Measurements from ENCODE around the gene AFF2.
"Not testable (repeated sequence)": the region's sequence is repeated elsewhere in the genome, so short reads cannot be mapped to it uniquely, and the experiment has no call there.

The AFF2 gene

DNA sequence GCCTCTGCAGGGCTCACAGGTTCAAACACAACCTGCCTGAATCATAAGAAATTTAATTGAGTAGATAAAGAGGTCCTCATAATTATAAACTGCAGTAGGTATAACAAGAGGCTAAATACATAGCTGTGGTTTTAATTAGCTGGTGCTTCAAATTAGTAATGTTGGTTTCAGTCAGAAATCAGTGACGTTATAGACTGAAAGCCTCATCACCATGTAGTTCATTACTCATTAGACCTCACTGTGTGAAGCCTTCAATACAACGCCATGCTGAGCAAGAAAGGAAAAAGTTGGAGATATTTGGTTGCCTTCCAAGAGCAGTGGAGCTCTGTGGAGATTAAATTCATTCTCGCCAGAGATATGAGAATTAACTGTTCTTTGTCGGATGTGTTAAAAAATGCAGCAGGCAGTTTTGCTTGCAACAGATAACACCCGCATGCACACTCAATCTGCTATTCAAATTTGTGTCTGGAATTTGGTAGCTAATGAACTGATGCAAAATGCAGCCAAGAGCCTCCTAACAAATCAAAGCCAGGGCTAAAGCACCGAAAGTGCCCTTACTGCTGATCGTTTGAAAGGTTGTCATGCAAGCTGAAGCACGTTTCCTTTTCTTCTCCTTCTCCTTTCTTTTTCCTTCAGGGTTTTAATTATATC, 148.9 kb downstream of the AFF2 start:
- DNase-seq = no peak

DNA sequence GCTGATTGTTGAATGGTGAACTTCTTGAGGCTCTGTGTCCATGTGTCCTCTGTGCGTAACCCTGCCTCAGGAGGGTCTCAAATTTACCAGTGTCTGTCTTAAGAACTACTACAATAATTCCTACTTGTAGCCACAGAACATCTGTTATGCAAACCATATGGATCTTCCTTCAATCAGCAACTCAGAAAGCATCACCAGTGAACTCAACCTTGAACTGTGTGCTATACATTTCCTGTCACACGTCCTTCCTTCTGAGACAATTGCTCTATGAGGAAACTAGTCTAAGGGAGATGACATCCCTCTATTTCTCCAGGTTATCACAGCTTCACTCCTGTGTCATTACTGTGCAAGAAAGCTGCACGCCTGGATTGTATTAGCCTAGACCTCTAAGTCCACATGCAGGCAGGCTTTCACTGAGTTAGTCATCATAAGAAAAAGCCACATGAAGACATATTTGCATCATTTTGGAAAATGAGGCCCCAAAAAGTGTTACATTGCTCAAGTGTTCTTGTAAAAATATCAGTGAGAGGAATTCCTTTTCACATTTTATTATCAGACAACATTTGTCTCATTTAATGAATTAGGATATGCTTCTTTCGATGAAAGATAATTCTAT, 157.8 kb downstream of the AFF2 start:
- no peak for DNase-seq

DNA sequence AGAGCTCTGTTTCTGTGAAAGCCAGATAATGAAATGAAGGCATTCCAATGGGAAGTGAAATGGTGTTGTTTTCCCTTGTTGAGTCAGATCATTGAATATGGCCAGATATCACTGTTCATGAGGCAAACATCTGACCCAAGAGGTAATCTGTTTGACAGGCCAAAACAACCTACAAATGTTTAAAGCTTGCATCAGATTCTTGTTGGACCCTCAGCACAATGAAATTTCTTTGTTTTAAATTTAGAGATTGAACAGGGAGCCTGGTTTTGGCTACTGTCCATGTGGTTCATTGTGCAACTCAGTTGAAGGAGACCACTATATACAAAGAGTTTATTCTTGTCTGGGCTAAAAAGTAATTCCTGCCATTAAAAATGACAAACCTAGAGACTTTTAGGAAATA, 159.1 kb downstream of the AFF2 start:
- DNase-seq = no peak

DNA sequence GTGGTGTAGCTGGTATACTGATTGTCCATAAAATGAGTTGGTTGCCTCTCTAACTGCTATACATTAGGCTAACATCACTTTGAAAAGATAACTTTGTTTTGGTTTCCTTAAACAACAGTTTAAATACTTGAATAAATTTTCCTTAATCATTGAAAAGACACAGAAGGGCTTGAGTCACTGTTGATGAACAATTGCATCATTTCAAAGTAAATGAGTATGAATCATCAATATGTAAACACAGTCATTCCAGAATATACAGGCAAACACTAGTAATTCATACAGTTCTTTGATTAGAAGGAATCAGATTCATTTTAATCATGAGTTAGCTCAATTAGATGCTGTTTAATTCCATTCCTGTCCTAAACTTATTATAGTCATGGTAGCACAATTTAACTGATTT, 160.6 kb downstream of the AFF2 start:
- DNase-seq = no peak

DNA sequence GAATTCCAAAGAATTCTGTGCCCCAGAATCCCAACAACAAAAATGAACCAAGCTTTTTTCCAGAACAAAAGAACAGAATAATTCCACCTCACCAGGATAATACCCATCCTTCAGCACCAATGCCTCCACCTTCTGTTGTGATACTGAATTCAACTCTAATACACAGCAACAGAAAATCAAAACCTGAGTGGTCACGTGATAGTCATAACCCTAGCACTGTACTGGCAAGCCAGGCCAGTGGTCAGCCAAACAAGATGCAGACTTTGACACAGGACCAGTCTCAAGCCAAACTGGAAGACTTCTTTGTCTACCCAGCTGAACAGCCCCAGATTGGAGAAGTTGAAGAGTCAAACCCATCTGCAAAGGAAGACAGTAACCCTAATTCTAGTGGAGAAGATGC, 161.6 kb downstream of the AFF2 start:
- DNase-seq = no peak

DNA sequence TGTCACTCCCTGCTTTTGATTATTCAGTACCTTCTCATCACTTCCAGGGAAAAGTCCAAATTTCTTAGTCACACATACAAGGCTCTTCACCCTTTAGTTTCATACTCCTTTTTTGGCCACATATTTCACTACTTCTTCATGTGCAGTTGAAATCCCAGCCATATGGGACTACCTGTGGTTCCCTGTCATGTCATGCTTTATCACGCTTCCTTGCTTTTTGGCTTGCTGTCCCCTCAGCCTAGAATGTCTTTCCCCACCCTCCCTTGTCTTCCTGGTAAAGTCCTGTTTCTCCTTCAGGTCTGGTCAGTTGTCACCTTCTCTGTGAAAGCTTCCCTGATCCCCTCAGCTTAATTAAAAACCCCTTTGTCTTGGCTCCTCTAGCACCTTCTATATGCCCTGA, 163.8 kb downstream of the AFF2 start:
- no peak for DNase-seq

DNA sequence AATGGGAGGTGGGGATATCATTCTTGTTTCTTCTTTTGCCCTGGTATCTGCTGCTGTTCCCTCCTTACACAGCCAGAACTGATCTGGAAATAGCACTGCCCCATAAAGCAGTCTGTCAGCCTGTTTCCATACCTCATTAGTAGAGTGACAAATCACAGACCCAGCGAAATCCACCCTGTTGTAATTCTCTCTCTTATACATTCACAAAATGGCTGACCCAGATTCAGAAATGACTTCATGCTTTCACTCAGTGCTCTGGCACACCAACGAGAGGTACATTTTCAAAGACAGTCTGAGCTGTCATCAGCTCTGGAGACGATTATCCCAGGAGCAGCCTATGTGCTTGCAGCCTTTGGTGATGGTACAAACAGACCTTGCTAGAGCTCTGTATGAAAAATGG, 164.6 kb downstream of the AFF2 start:
- DNase-seq = no peak

DNA sequence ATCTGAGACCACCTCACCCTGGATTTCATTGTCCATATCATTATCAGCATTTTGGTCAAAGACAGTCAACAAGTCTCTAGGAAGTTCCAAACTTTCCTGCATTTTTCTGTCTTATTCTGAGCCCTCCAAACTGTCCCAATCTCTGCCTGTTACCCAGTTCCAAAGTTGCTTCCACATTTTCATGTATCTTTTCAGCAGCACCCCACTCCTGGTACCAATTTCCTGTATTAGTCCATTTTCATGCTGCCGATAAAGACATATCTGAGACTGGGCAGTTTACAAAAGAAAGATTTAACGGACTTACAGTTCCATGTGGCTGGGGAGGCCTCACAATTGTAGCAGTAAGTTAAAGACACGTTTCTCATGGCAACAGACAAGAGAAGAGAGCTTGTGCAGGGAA, 168.8 kb downstream of the AFF2 start:
- DNase-seq = not testable (repeated sequence)

DNA sequence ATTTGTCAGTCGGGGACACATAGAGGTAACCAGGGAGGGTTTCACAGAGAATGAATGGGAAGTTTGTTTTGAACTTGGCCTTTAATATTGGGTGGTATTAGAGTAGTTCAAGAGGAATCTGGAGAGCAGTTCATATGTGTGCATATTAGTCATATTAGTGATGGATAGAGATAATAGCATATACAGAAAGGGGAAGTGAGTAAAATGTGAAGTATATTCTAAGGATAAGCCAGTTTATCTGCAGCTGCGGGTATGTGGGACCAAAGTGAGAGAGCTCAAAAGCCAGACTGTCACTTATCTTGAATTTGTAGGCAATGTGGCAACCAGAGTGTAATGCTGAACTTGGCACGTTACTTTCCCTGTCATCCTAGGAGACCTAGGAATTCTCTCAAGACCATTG, 169.9 kb downstream of the AFF2 start:
- no peak for DNase-seq

DNA sequence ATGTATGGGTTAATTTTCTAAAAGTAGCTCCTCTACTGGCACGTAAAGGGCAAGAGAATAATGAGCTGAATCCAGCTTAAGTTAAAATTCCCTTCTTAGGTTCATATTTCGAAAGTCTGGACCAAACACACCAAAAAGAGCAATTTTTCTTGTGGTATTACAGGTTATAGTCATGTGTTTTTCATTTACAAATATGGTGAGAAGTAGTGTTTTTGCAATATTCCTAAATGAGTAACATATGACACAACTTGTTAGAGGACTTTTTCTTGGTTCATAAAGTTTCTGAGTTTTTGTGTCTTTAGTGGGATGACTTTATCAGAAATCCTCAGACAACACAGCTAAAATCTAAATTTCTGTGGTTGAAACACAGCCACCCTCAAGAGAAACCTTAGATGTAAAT, 172.1 kb downstream of the AFF2 start:
- no peak for DNase-seq

DNA sequence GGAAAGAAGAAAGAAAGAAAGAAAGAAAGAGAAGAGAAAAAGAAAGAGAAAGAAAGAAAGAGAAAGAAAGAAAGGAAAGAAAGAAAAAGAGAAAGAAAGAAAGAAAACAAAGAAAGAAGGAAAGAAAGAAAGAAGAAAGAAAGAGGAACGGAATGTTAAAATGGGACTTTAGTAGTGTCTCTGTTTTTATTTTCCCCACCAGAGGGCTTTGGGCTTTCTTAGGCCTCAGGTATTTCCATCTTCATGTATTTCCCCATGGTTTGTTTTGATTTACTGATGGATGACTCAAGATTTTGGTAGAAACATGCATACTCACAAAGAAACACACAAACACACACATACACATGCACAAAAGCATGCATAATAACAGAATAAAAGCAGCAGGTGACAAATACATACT, 181.2 kb downstream of the AFF2 start:
- DNase-seq = no peak

DNA sequence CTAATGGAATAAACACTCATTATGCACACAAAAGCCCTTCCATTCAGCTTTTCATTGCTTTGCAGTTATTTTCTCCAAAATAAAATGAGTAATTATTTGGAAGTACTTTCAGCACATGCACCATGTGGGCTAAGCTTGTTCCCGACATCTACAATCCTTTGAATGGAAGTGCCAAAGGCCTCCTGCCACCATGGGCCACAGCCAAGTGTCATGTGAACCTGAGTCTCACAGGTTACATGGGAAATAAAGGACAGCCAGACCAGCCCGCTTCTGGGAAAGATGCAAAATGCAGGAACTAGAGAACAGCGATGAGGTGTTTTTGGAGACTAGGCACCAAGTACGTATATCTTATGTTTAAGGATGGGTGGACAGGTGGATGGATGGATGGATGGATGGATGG, 181.8 kb downstream of the AFF2 start:
- no peak for DNase-seq

DNA sequence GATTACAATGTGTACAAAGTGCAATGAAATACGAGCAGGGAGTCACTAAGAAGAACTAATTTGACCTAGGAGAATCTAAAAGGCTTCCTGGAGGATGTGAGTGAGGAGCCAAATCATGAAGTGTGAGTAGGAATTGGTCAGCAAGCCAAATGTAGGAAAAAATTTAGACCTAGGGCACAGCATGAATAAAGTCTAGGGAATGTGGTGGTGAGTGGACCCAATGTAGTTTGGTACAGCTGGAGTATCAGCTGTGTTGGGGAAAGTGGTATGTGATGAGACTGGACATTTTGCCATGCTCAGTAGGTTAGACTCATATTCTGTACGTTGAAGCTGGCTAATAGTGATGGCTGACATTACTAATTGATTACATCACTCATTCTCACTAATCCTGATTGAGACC, 191.0 kb downstream of the AFF2 start:
- no peak for DNase-seq

DNA sequence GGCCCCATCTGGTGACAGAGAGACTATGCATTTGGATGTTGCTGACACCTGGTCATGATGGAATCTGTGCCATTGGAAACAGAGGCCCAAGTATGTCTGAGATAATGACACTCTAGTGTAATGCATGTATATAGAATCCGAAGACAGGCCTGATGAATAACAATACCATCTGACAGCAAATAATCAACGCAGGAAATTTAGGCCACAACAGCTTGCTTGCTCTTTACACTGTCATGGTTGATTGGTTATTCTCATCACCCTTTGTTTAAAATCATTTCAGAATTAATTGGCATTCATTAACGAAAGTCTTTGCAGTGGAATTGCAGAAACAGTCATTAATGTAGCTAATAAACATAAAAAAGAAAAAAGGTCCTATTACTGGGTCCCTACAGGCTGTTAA, 194.8 kb downstream of the AFF2 start:
- no peak for DNase-seq

DNA sequence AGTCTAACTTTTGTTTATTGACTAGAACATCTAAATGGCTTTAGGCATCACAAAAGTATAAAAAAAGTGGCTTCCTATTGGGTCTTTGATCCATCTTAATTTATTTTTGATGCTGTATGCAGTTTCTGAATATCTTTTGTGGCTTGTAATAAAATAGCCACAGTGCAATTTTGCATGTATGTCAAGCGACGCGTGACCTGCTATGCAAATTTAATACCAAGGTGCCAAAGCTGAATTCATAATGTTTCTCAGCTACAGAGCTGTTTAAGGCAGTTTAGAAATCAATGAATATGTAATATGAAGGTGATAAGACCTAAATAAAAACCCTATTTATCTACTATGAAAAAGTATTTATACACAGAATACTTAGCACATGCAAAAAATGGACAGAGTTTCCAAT, 197.8 kb downstream of the AFF2 start:
- DNase-seq = no peak

DNA sequence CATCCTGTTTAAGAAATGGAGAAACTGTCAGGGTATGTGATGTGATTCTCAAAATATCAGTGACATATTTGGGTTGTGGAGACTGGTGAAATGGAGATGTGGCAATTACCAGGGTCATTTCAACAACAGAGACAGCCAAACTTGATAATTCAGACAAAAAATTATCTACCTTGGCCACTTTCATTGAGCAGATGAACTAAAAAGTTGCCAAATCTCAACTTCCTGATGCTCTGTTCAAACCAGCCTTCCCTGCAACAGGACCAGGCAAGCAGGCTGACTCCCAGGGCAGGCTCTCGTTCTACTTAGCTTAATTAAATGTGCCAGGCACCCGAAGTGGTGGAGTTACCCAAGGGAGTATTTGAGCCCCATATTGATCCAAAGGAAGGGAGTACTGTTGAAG, 199.6 kb downstream of the AFF2 start:
- DNase-seq = no peak

DNA sequence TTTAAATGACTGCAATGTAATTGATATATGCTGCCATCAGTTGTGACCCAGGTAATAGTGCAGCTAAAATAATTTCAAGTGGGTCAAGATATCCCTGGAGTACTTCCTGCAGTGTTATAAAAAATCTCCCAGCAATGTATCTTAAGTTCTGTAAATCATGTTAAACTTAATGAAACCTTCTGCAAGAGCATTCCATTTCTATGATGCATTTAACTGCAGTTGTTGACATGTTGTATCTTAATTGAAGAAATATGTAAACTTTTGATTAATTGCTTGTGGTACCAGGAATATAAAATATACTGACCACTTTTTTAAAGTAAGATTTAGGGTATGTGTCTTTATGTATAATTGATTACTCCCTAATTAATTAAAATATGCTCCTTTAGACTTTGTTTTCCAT, 213.6 kb downstream of the AFF2 start:
- no peak for DNase-seq

DNA sequence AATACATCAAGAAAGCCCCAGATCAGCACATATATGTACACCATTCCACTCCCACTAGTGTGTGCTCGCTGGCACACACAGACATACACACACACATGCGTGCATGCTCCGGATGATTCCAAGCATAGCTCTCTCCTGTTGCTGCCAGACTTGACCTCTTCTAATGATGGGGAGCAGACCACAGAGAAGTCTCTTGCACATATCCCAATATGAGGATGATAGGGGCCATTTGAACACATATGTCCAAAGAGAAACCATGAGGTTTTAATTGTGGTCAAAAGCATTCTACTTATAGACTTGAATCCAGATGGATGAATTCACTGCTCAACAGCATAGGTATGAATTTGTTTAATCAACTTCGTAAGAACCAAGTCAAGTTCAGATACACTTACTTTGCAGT, 214.9 kb downstream of the AFF2 start:
- no peak for DNase-seq

DNA sequence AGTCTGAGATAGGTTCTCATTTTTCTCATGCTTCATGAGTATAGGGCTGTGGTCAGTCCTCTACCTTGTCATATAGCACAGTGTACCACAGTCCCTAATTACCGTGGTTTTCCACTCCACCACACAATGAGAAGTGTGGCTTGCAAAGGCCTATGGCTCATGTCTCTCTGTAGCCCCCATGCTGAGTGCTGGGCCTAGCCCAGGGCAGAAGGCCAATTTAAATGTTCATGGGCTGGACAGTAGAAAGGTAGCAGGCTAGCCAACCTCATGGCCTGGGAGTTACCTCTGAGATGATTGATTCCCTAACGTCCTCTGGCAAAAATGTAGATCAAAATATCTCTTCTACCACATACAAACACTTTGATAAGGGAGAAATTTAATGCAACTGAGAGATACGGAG, 222.5 kb downstream of the AFF2 start:
- no peak for DNase-seq

DNA sequence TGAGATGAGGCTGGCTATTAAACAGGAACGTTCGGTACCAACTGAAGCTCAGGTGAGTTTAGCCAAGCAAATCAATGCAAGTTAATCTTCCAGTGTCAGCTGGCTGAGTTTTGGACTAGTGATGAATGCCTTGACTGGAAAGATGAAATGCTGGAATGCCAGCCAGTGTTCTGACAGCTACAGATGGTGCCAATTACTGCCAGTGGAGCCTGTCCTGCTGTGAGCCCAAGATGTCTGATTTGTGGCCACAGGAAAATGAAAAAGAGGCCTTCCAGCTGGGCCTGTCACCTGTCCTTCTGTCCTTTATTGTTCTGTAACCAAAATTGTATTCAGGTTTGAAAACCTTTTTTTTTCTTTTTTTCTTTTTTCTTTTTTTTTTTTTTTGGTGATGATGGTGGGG, 223.1 kb downstream of the AFF2 start:
- no peak for DNase-seq

DNA sequence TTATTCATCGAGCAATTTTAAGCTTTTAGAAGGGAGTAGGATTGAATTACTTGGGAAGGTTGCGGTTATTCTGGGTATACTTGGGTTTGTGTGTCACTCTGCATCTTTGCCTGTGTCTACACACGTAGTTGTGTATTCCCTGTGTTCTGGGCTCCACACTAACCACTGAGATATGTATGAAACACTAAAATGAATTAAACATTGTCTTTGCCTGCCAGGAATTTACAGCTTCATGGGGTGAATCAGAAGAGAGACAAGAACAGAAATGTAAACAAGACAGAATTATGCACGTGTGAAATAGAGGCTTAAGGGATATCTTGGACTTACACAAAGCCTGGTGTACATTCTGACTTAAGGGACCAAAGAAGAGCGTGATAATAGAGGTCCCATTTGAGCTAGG, 228.5 kb downstream of the AFF2 start:
- no peak for DNase-seq

DNA sequence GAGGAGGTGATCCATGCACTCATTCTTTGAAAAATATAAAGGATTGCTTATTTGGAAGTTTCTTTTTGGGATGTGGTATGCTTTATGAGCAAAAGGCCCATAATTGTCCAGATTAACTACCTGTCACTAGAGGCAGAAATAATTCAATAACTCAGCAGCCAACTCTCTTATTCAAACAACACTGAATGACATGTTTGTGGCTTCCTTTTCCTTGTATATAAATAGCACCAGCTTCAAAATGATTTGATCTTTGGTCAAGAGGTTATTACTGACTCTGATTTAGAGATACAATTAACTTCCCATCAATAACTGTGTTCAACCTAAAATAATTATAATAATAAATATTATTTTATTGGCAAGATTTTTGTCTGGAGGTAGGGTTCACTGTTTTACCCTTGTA, 232.3 kb downstream of the AFF2 start:
- DNase-seq = no peak

DNA sequence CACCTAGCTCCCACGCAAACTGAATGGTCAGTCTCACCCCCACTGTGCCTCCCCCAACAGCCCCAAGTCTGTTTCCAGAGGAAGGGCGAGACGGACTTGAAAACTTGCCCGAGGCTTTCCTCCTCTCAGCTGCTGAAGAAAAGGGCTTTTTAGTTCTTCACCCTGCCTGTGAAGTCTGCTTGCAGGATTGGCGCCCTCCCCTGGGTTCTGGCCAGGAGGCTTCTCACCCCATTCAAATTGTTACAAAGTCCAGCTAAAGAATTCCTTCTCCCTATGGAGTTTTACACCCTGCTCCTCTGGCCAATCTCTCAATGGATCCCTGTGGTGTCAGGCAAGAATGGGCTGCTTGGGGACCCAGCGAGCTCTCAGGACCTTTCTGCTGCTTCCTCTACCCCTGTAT, 241.0 kb downstream of the AFF2 start:
- no peak for DNase-seq

DNA sequence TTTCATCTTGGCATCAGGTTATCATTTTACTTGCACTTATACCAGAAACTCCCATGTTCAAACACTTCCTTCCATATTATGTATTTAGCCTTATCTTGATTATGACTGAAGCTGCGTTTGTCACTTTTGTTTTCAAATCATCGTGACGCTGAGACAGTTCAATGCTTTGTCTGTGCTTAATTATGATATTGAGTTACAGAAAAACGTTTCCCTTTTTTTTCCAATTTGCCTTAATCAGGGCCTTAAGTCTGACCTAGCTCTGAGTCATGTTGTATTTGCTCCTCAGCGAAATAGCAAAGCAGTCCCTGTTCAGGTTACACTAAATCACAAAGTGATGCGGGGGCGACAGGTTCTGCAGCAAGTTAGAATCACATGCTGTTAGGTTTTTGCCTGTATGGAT, 254.7 kb downstream of the AFF2 start:
- no peak for DNase-seq

DNA sequence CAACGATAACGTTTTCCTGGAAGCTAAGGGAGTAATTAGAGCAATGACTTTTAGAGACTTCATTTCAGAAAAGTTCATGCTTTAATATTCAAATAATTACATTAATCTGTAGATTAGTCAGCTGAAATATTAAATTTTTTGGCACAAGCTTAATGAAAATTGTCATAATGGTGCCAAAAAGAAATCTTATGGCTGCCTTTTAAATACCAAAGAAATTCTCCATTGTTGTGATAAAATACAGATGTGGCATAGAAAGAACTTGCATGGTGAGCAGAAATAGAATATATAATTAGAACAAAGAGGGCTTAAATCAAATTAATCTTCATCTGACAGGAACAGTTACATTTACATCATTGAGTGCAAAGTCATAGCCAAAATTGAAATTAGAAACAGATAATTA, 263.5 kb downstream of the AFF2 start:
- DNase-seq = no peak

DNA sequence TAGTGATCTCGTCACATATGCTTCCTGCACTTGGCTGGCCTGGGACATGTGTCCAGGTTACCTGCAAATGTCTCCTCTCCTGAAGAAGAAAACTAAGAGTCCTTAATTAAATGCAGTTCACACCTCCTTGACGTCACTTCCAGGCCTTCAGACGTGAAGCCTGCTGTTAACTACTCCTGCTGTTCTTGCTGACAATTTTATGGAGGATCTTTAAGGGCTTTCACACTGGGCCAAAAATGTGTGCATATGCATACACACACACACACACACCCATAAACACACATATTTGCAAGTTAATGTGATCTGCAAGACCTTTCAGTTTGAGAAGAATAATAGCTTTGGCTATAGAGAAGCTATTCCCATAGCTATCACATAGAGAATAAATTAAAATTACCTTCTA, 267.9 kb downstream of the AFF2 start:
- no peak for DNase-seq
